Liver (tissue), 9 donors: ENCODE data around the gene ABHD6. TPM values are rescaled to one million over a fixed set of nuclear protein-coding genes. Genes with fewer than 3 reads are reported as not detected.

Source experiments
- DNase-seq: peaks from one replicate; pipeline ENCODE4 v3.0.0-alpha.2; 2017; ENCODE audit warnings: low spot score
- H3K27ac ChIP-seq, 2 donors: one replicate each; pipeline ENCODE4 v1.7.0; 2013; ENCODE audit warnings: inconsistent platforms in 2 of 2, low read length in 2 of 2, control low read depth in 1 of 2, low read depth in 1 of 2, mild to moderate bottlenecking in 1 of 2
- H3K27me3 ChIP-seq, 4 donors: one replicate each; pipeline versions ENCODE4 v1.6.1 to v1.7.0; 2013; ENCODE audit warnings: low read length in 3 of 4, inconsistent platforms in 1 of 4, mild to moderate bottlenecking in 1 of 4, moderate library complexity in 1 of 4; ENCODE audit not compliant: control insufficient read depth in 4 of 4, insufficient read depth in 4 of 4
- H3K36me3 ChIP-seq, 4 donors: one replicate each; pipeline versions ENCODE4 v1.6.1 to v1.7.0; 2013; ENCODE audit warnings: low read length in 3 of 4, mild to moderate bottlenecking in 3 of 4, low read depth in 1 of 4, moderate library complexity in 1 of 4; ENCODE audit not compliant: control insufficient read depth in 4 of 4, insufficient read depth in 3 of 4
- H3K4me1 ChIP-seq, 4 donors: one replicate each; pipeline versions ENCODE4 v1.6.1 to v1.7.0; 2013; ENCODE audit warnings: low read length in 3 of 4, mild to moderate bottlenecking in 3 of 4, moderate library complexity in 1 of 4; ENCODE audit not compliant: control insufficient read depth in 4 of 4, insufficient read depth in 4 of 4
- H3K4me3 ChIP-seq, 3 donors: one replicate each; pipeline versions ENCODE4 v1.6.1 to v1.7.0; 2013; ENCODE audit warnings: low read length in 3 of 3, control low read depth in 1 of 3, low read depth in 1 of 3, mild to moderate bottlenecking in 1 of 3
- H3K9ac ChIP-seq, 2 donors: one replicate each; pipeline ENCODE4 v1.7.0; 2013; ENCODE audit warnings: low read length in 2 of 2, mild to moderate bottlenecking in 2 of 2, moderate library complexity in 2 of 2, control low read depth in 1 of 2, low read depth in 1 of 2
- H3K9me3 ChIP-seq, 4 donors: one replicate each; pipeline versions ENCODE4 v1.6.1 to v1.7.0; 2013; ENCODE audit warnings: low read length in 3 of 4; ENCODE audit not compliant: control insufficient read depth in 4 of 4
- ATF3 ChIP-seq: IDR thresholded peaks from 2 replicates; pipeline ENCODE4 v1.6.1; 2016; ENCODE audit warnings: antibody characterized with exemption
- CTCF ChIP-seq: fragments of 150-350 bp; IDR thresholded peaks from 2 replicates; pipeline ENCODE4 v1.5.1; 2017; ENCODE audit warnings: improper control_type of control experiment, low read depth, low read length; ENCODE audit not compliant: missing input control
- EGR1 ChIP-seq, 2 donors: IDR thresholded peaks; 2 replicates each; pipeline ENCODE4 v1.6.1; 2016 to 2018; ENCODE audit warnings: antibody characterized with exemption in 2 of 2, low read depth in 2 of 2
- FOXA1 ChIP-seq: IDR thresholded peaks from 2 replicates; pipeline ENCODE4 v1.6.1; 2016; ENCODE audit warnings: antibody characterized with exemption
- FOXA2 ChIP-seq: IDR thresholded peaks from 2 replicates; pipeline ENCODE4 v1.6.1; 2016; ENCODE audit warnings: antibody characterized with exemption
- GABPA ChIP-seq, 2 donors: IDR thresholded peaks in 1 of 2; conservative IDR thresholded peaks in 1 of 2; 2 replicates each; pipeline ENCODE4 v1.6.1; 2016; ENCODE audit warnings: antibody characterized with exemption in 2 of 2, mild to moderate bottlenecking in 1 of 2, moderate library complexity in 1 of 2
- HNF4A ChIP-seq, 2 donors: conservative IDR thresholded peaks; 2 replicates each; pipeline ENCODE4 v1.6.1; 2016; ENCODE audit warnings: antibody characterized with exemption in 2 of 2, mild to moderate bottlenecking in 2 of 2
- HNF4G ChIP-seq: IDR thresholded peaks from 2 replicates; pipeline ENCODE4 v1.6.1; 2016; ENCODE audit warnings: antibody characterized with exemption
- JUND ChIP-seq, 2 donors: IDR thresholded peaks; 2 replicates each; pipeline ENCODE4 v1.6.1; 2016; ENCODE audit warnings: antibody characterized with exemption in 2 of 2
- MAX ChIP-seq: IDR thresholded peaks from 2 replicates; pipeline ENCODE4 v1.6.1; 2016; ENCODE audit warnings: antibody characterized with exemption
- NR2F2 ChIP-seq: IDR thresholded peaks from 2 replicates; pipeline ENCODE4 v1.6.1; 2016; ENCODE audit warnings: antibody characterized with exemption
- RAD21 ChIP-seq, 2 donors: IDR thresholded peaks; 2 replicates each; pipeline ENCODE4 v1.6.1; 2016; ENCODE audit warnings: antibody characterized with exemption in 2 of 2, mild to moderate bottlenecking in 2 of 2
- REST ChIP-seq: IDR thresholded peaks from 2 replicates; pipeline ENCODE4 v1.6.1; 2016; ENCODE audit warnings: antibody characterized with exemption, mild to moderate bottlenecking
- RXRA ChIP-seq, 2 donors: IDR thresholded peaks; 2 replicates each; pipeline ENCODE4 v1.6.1; 2017 to 2018; ENCODE audit warnings: antibody characterized with exemption in 2 of 2, mild to moderate bottlenecking in 1 of 2
- SP1 ChIP-seq: IDR thresholded peaks from 2 replicates; pipeline ENCODE4 v1.6.1; 2018; ENCODE audit warnings: antibody characterized with exemption, mild to moderate bottlenecking
- TAF1 ChIP-seq: conservative IDR thresholded peaks from 2 replicates; pipeline ENCODE4 v1.6.1; 2016; ENCODE audit warnings: antibody characterized with exemption, mild to moderate bottlenecking
- YY1 ChIP-seq: IDR thresholded peaks from 2 replicates; pipeline ENCODE4 v1.6.1; 2016; ENCODE audit warnings: antibody characterized with exemption, mild to moderate bottlenecking
- ZBTB33 ChIP-seq: IDR thresholded peaks from 2 replicates; pipeline ENCODE4 v1.6.1; 2016; ENCODE audit warnings: antibody characterized with exemption
- WGBS: extraction: QIAGEN DNeasy Blood & Tissue Kit; methylation state at CpG from one replicate; pipeline ENCODE4 v1.1.7; 2013; 5-methylcytosine and 5-hydroxymethylcytosine counted together
- polyA plus RNA-seq, 2 donors: library from polyadenylated mRNA; stranded (reverse) in 1 of 2; unstranded in 1 of 2; fragments of 200-250 nt in 1 of 2; fragments of >200 nt in 1 of 2; fragmentation: Nextera tagmentation in 1 of 2; extraction: Ambion mirVana in 1 of 2; gene quantifications; one replicate each; pipeline versions ENCODE4 v1.2.1 to v1.2.3, GENCODE V29; 2013 to 2015
- total RNA-seq, 2 donors: library from RNA; depleted of rRNA; stranded (reverse); fragments of >200 nt; gene quantifications; one replicate each; pipeline ENCODE4 v1.2.3, GENCODE V29; 2014
- donor health status: healthy.
- donor health status: healthy.
- donor health status: healthy.
- donor health status: healthy.
- donor health status: healthy.

The ABHD6 gene
- total and polyA plus RNA-seq, 4 donors, result 19.8 to 60.9 (median 38.3) TPM

- H3K4me3 ChIP-seq, result peak overlapping the region in 1 of 3 donors; percentile 13
- H3K9ac ChIP-seq, result peak overlapping the region in 1 of 2 donors; percentile 5
- peaks cover 0 to 1% (median 0%) of the 10 kb centered on the region in 4 donors for H3K36me3 ChIP-seq
- TF ChIP-seq RXRA (IDR thresholded peaks at IDR 0.05) (peak; percentile 80 to 91), YY1 (peak; percentile 51), EGR1 (IDR thresholded peaks at IDR 0.05; ENCODE audit: low read depth in 2 of 2) (peak in 1 of 2 donors; percentile 40), NR2F2 (peak; percentile 40), REST (peak; percentile 51), CTCF (peak; percentile 8), HNF4A (conservative IDR thresholded peaks at IDR 0.05) (peak; percentile 90 to 94), MAX (peak; percentile 68), HNF4G (peak; percentile 56), FOXA1 (no peak), JUND (IDR thresholded peaks at IDR 0.05) (peak in 1 of 2 donors; percentile 78), TAF1 (no peak), GABPA (IDR thresholded peaks at IDR 0.05 in 1 of 2, conservative IDR thresholded peaks at IDR 0.05 in 1 of 2) (no peak), RAD21 (IDR thresholded peaks at IDR 0.05) (peak in 1 of 2 donors; percentile 19), SP1 (peak; percentile 64), FOXA2 (peak; percentile 57), ATF3 (peak; percentile 87), ZBTB33 (peak; percentile 52)
- H3K27me3 ChIP-seq, result no peaks in the 10 kb centered on the region
- 27% methylated on average over 7 of the region's 7 CpGs for WGBS
- peaks cover 16 to 51% (median 37%) of the 10 kb centered on the region in 4 donors for H3K4me1 ChIP-seq
- DNase-seq, result no peak
- peak overlapping the region; percentile 44 to 64 for H3K27ac ChIP-seq
- no peaks in the 10 kb centered on the region for H3K9me3 ChIP-seq
Measured at GRCh38 chr3:58249358-58250092, 11.9 kb downstream of the ABHD6 start.
